Left ventricle myocardium inferior (tissue), 1 donor: ENCODE data around the gene MAPK4. TPM values are rescaled to one million over a fixed set of nuclear protein-coding genes. Genes with fewer than 3 reads are reported as not detected.

Experiments
- DNase-seq: peaks from one replicate; pipeline ENCODE4 v3.0.0-alpha.2; 2020
- H3K27ac ChIP-seq: fragments of 200-600 bp; replicated peaks from 2 replicates; pipeline ENCODE4 v1.8.0; 2021
- H3K27me3 ChIP-seq: fragments of 200-600 bp; 2 replicates; pipeline ENCODE4 v1.8.0; 2021; ENCODE audit warnings: low read depth
- H3K36me3 ChIP-seq: fragments of 200-600 bp; 2 replicates; pipeline ENCODE4 v1.8.0; 2021
- H3K4me1 ChIP-seq: fragments of 200-600 bp; 2 replicates; pipeline ENCODE4 v1.8.0; 2021
- H3K4me3 ChIP-seq: fragments of 200-600 bp; 2 replicates; pipeline ENCODE4 v1.8.0; 2021; ENCODE audit warnings: mild to moderate bottlenecking, moderate library complexity
- H3K9me3 ChIP-seq: fragments of 200-600 bp; replicated peaks from 2 replicates; pipeline ENCODE4 v1.8.0; 2021
- intact Hi-C: fragments of 100-400 bp; cut with micrococcal nuclease; formaldehyde crosslinking; loops from one replicate; pipeline ENCODE4 v1.11.0; 2022
- total RNA-seq: library from RNA; stranded (reverse); fragmentation: NEBNext Ultra II Directional; extraction: Animal tissue kit (Norgen Biotek cat#: 25700); gene quantifications from one replicate; pipeline ENCODE4 v1.2.1, GENCODE V29; 2021
- TF ChIP-seq, protein P1 (sequence below): fragments of 200-600 bp; IDR thresholded peaks from 2 replicates; pipeline ENCODE4 v1.8.0; 2021; ENCODE audit warnings: antibody characterized with exemption, mild to moderate bottlenecking, borderline replicate concordance
- donor health status: DM: no; HTN: yes; CAD: no; lungs with severe emphysema.

MAPK4 gene
- total RNA-seq, 1 donor from 2014 or later: 21.7 TPM

- Histone ChIP-seq H3K9me3 (peaks cover 3% of the 10 kb centered on the region), H3K4me1 (peaks cover 8% of the 10 kb centered on the region), H3K27ac (no peak overlapping the region), H3K27me3 (no peaks in the 10 kb centered on the region), H3K4me3 (no peak overlapping the region), H3K36me3 (peaks cover 12% of the 10 kb centered on the region)
- TF ChIP-seq, protein P1, sequence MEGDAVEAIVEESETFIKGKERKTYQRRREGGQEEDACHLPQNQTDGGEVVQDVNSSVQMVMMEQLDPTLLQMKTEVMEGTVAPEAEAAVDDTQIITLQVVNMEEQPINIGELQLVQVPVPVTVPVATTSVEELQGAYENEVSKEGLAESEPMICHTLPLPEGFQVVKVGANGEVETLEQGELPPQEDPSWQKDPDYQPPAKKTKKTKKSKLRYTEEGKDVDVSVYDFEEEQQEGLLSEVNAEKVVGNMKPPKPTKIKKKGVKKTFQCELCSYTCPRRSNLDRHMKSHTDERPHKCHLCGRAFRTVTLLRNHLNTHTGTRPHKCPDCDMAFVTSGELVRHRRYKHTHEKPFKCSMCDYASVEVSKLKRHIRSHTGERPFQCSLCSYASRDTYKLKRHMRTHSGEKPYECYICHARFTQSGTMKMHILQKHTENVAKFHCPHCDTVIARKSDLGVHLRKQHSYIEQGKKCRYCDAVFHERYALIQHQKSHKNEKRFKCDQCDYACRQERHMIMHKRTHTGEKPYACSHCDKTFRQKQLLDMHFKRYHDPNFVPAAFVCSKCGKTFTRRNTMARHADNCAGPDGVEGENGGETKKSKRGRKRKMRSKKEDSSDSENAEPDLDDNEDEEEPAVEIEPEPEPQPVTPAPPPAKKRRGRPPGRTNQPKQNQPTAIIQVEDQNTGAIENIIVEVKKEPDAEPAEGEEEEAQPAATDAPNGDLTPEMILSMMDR: no peak
- no peak for DNase-seq
- intact Hi-C loops: no loop called here
These were observed 157.0 kb downstream of the MAPK4 start for GRCh38 chr18:50716902-50717301.

GRCh38 chr18:50717563-50717962 is 157.7 kb downstream of the MAPK4 start:
- intact Hi-C loops: no loop called here
- Histone ChIP-seq H3K4me3 (no peak overlapping the region), H3K27ac (no peak overlapping the region), H3K27me3 (no peaks in the 10 kb centered on the region), H3K36me3 (peaks cover 12% of the 10 kb centered on the region), H3K4me1 (peaks cover 8% of the 10 kb centered on the region), H3K9me3 (peaks cover 3% of the 10 kb centered on the region)
- no peak for DNase-seq
- TF ChIP-seq, protein P1: no peak

GRCh38 chr18:50719471-50720324 is 159.8 kb downstream of the MAPK4 start:
- Histone ChIP-seq H3K4me3 (no peak overlapping the region), H3K4me1 (peaks cover 12% of the 10 kb centered on the region), H3K36me3 (peaks cover 12% of the 10 kb centered on the region), H3K9me3 (peaks cover 3% of the 10 kb centered on the region), H3K27me3 (no peaks in the 10 kb centered on the region), H3K27ac (no peak overlapping the region)
- intact Hi-C loops: no loop called here
- TF ChIP-seq, protein P1: no peak
- DNase-seq: no peak

GRCh38 chr18:50720325-50720674 is 160.4 kb downstream of the MAPK4 start:
- TF ChIP-seq, protein P1: no peak
- H3K4me3 ChIP-seq: no peak overlapping the region
- H3K27me3 ChIP-seq: no peaks in the 10 kb centered on the region
- H3K4me1 ChIP-seq: peaks cover 18% of the 10 kb centered on the region
- H3K27ac ChIP-seq: no peak overlapping the region
- no peak for DNase-seq
- H3K36me3 ChIP-seq: peaks cover 10% of the 10 kb centered on the region
- peaks cover 3% of the 10 kb centered on the region for H3K9me3 ChIP-seq
- intact Hi-C loops: no loop called here

DNA sequence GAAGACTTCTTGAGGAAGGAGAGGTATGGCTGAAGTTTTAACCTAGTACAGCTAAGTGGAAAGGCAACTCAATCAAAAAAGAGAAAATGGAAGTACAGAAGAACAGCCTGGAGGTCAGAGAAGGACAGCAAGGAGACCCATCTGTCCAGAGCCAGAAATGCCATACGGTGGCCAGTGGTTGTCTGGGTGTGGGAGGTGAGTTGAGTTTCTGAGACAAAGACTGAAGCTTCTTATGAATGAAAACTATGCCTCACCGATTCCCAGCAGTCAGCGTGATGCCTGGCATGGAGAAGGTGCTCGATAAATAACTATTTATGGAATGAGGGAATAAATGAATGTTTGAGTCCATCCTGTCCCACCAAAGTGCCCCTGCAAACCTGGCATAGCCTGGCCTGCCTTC is 161.1 kb downstream of the MAPK4 start:
- peaks cover 25% of the 10 kb centered on the region for H3K4me1 ChIP-seq
- peaks cover 3% of the 10 kb centered on the region for H3K36me3 ChIP-seq
- H3K4me3 ChIP-seq: no peak overlapping the region
- TF ChIP-seq, protein P1: no peak
- intact Hi-C loops: no loop called here
- DNase-seq: no peak
- H3K27me3 ChIP-seq: no peaks in the 10 kb centered on the region
- H3K9me3 ChIP-seq: no peaks in the 10 kb centered on the region
- no peak overlapping the region for H3K27ac ChIP-seq
